ENCODE results near the gene DDR1. TPM values are rescaled to one million over a fixed set of nuclear protein-coding genes. Genes with fewer than 3 reads are reported as not detected.

The DDR1 gene
- total RNA-seq, 2 donors from 2014 or later = 178 to 182 TPM

GRCh38 chr6:30882204-30882758 lies 2.0 kb upstream of the DDR1 start:
- Histone ChIP-seq H3K4me3 (peak overlapping the region in 1 of 2 donors; percentile 57), H3K36me3 (no peaks in the 10 kb centered on the region), H3K4me1 (replicated peaks) (peaks cover 11% of the 10 kb centered on the region), H3K9me3 (no peaks in the 10 kb centered on the region), H3K27ac (peak overlapping the region; percentile 93 to 96), H3K27me3 (replicated peaks; ENCODE audit: insufficient read depth) (no peaks in the 10 kb centered on the region)
- TF ChIP-seq POLR2A (IDR thresholded peaks at IDR 0.05) (no peak), CTCF (IDR thresholded peaks at IDR 0.05) (no peak), POLR2AphosphoS5 (IDR thresholded peaks at IDR 0.05) (no peak)
- intact Hi-C loops (cut with DNase I) = loop anchor here (5.0 kb wide), 1 partner anchor 205 kb away; no protein-coding TSS in a partner anchor
- DNase-seq (ENCODE audit: low spot score) = peak; percentile 36
- WGBS = 31% methylated on average over 8 of the region's 8 CpGs

- H3K27me3 ChIP-seq (replicated peaks; ENCODE audit: insufficient read depth) = no peaks in the 10 kb centered on the region
- no peaks in the 10 kb centered on the region for H3K9me3 ChIP-seq
- H3K4me3 ChIP-seq = peak overlapping the region; percentile 57 to 70
- WGBS = 40% methylated on average over 15 of the region's 15 CpGs
- peak; percentile 93 for DNase-seq (ENCODE audit: low spot score)
- H3K4me1 ChIP-seq (replicated peaks) = peaks cover 12% of the 10 kb centered on the region
- no peaks in the 10 kb centered on the region for H3K36me3 ChIP-seq
- TF ChIP-seq CTCF (IDR thresholded peaks at IDR 0.05) (no peak), POLR2A (IDR thresholded peaks at IDR 0.05) (peak; percentile 62), POLR2AphosphoS5 (IDR thresholded peaks at IDR 0.05) (peak; percentile 59)
- peak overlapping the region; percentile 93 to 96 for H3K27ac ChIP-seq
- intact Hi-C loops (cut with DNase I) = loop anchor here (5.0 kb wide), 1 partner anchor 206 kb away; no protein-coding TSS in a partner anchor
These were observed 1.3 kb upstream of the DDR1 start for GRCh38 chr6:30882759-30883684.

- H3K4me3 ChIP-seq = peak overlapping the region; percentile 57 to 70
- intact Hi-C loops (cut with DNase I) = loop anchor here (5.0 kb wide), 1 partner anchor 208 kb away; no protein-coding TSS in a partner anchor
- no peaks in the 10 kb centered on the region for H3K27me3 ChIP-seq (replicated peaks; ENCODE audit: insufficient read depth)
- H3K9me3 ChIP-seq = no peaks in the 10 kb centered on the region
- no peak for DNase-seq (ENCODE audit: low spot score)
- peak; percentile 41 for TF ChIP-seq POLR2A (IDR thresholded peaks at IDR 0.05)
- no peak for TF ChIP-seq CTCF (IDR thresholded peaks at IDR 0.05)
- peaks cover 15% of the 10 kb centered on the region for H3K4me1 ChIP-seq (replicated peaks)
- WGBS = 4% methylated on average over 36 of the region's 59 CpGs
- H3K27ac ChIP-seq = peak overlapping the region; percentile 93 to 96
- no peaks in the 10 kb centered on the region for H3K36me3 ChIP-seq
These were observed 482 bp downstream of the DDR1 start for GRCh38 chr6:30884521-30885480.

GRCh38 chr6:30885481-30885998 lies 1.2 kb downstream of the DDR1 start:
- WGBS = 22% methylated on average over 7 of the region's 7 CpGs
- intact Hi-C loops (cut with DNase I) = no loop called here
- peaks cover 15% of the 10 kb centered on the region for H3K4me1 ChIP-seq (replicated peaks)
- H3K27ac ChIP-seq = peak overlapping the region; percentile 93 to 96
- H3K9me3 ChIP-seq = no peaks in the 10 kb centered on the region
- H3K4me3 ChIP-seq = peak overlapping the region; percentile 57 to 70
- no peaks in the 10 kb centered on the region for H3K27me3 ChIP-seq (replicated peaks; ENCODE audit: insufficient read depth)
- DNase-seq (ENCODE audit: low spot score) = peak; percentile 89
- TF ChIP-seq CTCF (IDR thresholded peaks at IDR 0.05) (no peak), POLR2AphosphoS5 (IDR thresholded peaks at IDR 0.05) (peak; percentile 49), POLR2A (IDR thresholded peaks at IDR 0.05) (peak; percentile 46)
- no peaks in the 10 kb centered on the region for H3K36me3 ChIP-seq
